GM18951 (cell line): ENCODE data around the gene CDX2.

ENCODE experiments used
- POLR2A ChIP-seq: IDR thresholded peaks from 4 replicates; pipeline ENCODE4 v1.6.1; 2011; ENCODE audit warnings: mild to moderate bottlenecking; ENCODE audit not compliant: insufficient read length, insufficient read depth; ENCODE audit errors: extremely low read depth
- in situ Hi-C: fragments of 300-500 bp; cut with MboI; formaldehyde crosslinking; loops from one replicate; pipeline ENCODE4 v1.12.0; 2022; ENCODE audit warnings: low sequenced_read_pairs, mixed read lengths, inconsistent platforms; ENCODE audit not compliant: unreplicated experiment

Gene CDX2

GRCh38 chr13:27918918-27919658 lies 50.0 kb downstream of the CDX2 start:
- in situ Hi-C loops = no loop called here
- TF ChIP-seq POLR2A = no peak

- in situ Hi-C loops = no loop called here
- TF ChIP-seq POLR2A = peak; percentile 22
These were observed 50.8 kb downstream of the CDX2 start for GRCh38 chr13:27918041-27918917.

- TF ChIP-seq POLR2A = no peak
- in situ Hi-C loops = no loop called here
These were observed 51.8 kb downstream of the CDX2 start for GRCh38 chr13:27917121-27917947.

GRCh38 chr13:27915301-27916207 lies 53.6 kb downstream of the CDX2 start:
- in situ Hi-C loops = no loop called here
- no peak for TF ChIP-seq POLR2A

- in situ Hi-C loops = no loop called here
These were observed 56.0 kb downstream of the CDX2 start for GRCh38 chr13:27913160-27913559.

GRCh38 chr13:27911521-27911920 lies 57.6 kb downstream of the CDX2 start:
- in situ Hi-C loops = no loop called here
- no peak for TF ChIP-seq POLR2A

More at GRCh38 chr13:27913160-27913559, 56.0 kb downstream of the CDX2 start:
- TF ChIP-seq POLR2A = no peak
